ENCODE data around the gene BSCL2.
A peak's percentile ranks its signal among the peaks of the same experiment; 100 is the strongest.
"Not testable (repeated sequence)": the region's sequence is repeated elsewhere in the genome, so short reads cannot be mapped to it uniquely, and the experiment has no call there.

The BSCL2 gene

DNA sequence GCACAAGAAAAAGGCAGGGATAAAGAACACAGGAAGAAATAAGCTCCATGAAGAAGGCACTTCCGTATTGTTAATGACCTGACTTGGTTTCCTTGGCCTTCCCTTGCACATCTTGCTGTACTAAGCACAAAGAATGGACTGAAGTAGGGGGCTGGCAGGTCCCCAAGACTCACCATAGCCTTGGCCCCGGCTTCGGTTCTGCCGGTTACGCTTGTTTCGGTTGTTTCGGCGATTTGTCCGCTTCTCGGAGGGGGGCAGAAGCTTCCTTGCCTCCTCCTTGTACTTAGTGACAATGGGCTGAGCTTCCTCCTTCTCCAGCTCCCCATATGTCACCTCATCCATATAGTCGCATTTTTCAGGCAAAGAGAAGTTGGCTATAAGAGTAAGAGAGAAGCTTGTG, 9.6 kb upstream of the BSCL2 start:
- DNase-seq: no peak

GRCh38 chr11:62716206-62716605, 9.0 kb upstream of the BSCL2 start:
- no peak for DNase-seq

DNA sequence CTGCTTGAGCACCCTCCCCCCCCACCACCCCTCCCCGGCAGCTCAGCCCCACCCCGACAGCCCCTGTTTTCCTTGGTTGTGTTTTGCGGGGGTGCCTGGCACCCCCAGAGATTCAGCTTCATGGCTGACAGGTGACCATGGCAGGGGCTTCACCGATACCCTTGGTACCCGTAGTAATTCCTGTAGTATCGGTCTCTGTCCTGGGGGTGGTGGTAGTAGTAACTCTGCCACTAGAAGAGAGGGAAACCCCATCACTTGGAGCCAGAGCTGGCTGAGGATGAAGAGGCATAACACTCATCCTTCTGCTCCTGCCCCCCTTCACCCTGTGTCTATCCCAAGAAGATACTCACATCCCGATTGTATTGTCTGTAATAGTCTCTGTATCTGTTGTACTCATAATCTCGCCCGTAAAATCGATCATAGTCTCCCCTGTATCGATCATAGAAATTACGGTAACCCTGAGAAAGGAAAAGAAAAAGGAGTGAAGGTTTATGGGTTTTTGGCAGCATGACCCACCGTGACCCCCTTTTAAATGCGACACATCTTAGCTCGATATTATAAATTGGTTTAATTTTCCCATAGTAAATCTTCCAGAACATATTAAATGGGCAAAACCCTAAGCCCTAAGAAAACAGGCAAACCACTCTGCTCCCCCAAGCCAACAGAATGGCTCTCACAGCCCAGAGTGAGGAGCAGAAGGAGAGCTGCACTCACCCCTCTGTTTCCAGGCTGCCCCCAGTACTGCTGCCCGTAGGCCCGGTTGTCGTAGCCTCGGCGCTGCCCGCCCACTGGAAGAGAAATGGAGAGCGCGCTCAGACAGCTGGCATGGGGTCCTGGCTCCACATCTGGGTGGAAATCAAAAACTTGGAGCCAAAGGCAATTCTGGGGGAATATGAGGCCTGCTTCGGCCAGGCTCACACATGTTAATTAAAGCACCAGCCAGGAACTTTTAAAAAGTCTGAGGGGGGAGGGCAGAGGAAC, 8.2 kb upstream of the BSCL2 start:
- no peak for DNase-seq

DNA sequence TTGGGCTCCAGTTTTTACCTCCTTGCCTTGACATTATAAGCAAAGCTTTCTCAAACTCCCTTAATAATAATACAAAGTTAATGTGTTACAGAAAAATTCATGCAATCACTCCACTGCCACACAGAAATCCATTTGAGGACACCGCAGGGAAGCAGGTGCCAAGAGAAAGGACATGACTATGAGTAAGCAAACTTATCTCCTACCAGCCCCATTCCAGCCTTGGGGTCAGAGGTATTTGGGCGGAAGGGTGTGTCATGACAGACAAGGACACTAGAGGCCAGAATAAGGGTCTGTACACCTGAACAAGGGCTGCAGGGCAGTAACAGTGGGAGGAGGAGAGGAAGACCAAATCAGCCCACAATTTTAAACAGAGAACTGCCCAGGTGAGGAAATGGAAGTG, 6.1 kb upstream of the BSCL2 start:
- DNase-seq: no peak

DNA sequence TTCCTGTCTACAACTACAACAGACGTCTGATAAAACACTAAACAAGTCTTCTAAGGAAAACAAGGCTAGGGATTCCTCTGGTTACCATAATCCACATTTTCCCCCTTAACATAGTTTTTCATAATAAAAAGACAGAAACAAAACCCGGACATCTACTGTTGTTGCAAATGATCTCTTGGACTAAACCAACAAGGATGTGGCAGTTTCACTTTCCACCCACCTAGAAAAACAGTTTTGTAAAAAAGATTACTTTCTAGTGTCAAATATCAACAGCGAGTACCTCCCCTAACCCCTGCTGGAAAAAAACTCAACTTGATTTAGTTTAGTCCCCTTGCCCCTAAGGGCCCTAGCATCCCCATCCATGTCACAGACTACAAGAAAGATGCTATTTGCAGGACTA, 5.6 kb upstream of the BSCL2 start:
- DNase-seq: no peak

DNA sequence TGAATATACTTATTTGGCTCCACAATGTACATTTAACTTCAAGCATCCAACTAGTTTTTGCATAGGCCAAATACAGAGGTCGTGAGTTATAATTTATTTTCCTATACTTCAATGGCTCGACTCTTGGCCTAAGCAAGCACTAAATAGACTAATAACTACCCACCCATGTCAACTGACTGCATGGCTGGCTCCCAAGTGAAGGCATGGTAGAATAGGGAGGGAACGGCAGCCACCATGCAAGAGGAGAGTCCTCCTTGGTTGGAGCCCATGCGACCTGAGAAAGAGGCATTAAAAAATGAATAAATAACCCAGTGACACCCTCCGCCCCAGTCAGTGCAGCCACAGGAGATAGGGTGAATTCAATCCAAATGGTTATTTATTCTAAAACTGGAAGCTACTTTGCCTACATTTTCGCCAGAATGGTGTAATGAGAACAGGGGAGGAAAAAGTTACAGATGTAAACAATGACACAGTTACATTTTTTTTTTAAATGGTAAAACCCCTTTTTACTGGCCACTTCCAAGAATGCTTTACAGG, 5.1 kb upstream of the BSCL2 start:
- no peak for DNase-seq

- no peak for DNase-seq
Observed at GRCh38 chr11:62710001-62710345, 2.7 kb upstream of the BSCL2 start.

GRCh38 chr11:62709247-62710000, 2.2 kb upstream of the BSCL2 start:
- no peak for DNase-seq

- no peak for DNase-seq
Observed at GRCh38 chr11:62708793-62709192, 1.6 kb upstream of the BSCL2 start.

DNA sequence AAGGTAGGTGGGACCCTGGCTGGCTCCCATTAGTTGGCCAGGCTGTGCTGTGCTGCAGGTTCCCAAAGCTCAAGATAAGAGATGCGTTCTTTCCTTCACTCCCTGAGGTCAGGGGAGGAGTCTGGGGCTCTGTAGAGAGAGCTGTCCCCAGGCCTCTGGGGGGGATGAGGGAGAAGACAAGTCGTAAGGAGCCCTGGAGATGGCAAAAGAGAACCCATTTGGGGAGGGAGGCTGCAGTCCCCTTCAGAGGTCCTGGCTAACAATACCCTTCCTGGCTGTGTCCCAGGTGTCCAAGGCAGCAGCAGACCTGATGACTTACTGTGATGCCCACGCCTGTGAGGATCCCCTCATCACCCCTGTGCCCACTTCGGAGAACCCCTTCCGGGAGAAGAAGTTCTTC, 1.2 kb upstream of the BSCL2 start:
- DNase-seq: no peak

GRCh38 chr11:62706850-62707247, 375 bp downstream of the BSCL2 start:
- no peak for DNase-seq

GRCh38 chr11:62705880-62706849, 1.1 kb downstream of the BSCL2 start:
- DNase-seq: peak; percentile 71

- DNase-seq: no peak
Observed at GRCh38 chr11:62705413-62705812, 1.8 kb downstream of the BSCL2 start.

DNA sequence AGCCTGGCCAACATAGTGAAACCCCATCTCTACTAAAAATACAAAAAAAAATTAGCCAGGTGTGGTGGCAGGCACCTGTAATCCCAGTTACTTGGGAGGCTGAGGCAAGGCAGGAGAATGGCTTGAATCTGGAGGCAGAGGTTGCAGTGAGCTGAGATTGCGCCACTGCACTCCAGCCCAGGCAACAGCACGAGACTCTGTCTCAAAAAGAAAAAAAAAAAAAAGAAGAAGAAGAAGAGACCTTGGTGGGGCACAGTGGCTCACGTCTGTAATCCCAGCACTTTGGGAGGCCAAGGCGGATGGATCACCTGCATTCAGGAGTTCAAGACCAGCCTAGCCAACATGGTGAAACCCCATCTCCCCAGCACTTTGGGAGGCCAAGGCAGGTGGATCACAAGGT, 3.3 kb downstream of the BSCL2 start:
- DNase-seq: not testable (repeated sequence)

- DNase-seq: no peak
Observed at GRCh38 chr11:62702246-62702645, 5.0 kb downstream of the BSCL2 start.

- no peak for DNase-seq
Observed at GRCh38 chr11:62694455-62695167, 12.6 kb downstream of the BSCL2 start.

DNA sequence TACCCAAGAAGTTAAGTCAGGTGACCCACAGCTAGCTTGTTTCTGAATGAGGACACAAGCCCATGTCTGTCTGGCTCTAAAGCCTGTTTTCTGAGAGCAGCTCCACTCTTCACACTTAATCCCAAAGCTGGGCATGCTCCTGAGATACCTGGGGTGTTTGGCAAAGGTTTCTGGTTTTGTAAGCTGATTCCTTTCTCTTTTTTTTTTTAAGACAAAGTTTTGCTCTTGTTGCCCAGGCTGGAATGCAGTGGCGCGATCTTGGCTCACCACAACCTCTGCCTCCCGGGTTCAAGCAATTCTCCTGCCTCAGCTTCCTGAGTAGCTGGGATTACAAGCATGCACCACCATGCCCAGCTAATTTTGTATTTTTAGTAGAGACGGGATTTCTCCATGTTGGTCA, 13.6 kb downstream of the BSCL2 start:
- not testable (repeated sequence) for DNase-seq

- DNase-seq: no peak
Observed at GRCh38 chr11:62689421-62690183, 17.6 kb downstream of the BSCL2 start, which contains the start of gene LRRN4CL. TSS of gene LRRN4CL (minus strand) at chr11:62689530. CDS start at chr11:62688508, 1,022 bp downstream.

DNA sequence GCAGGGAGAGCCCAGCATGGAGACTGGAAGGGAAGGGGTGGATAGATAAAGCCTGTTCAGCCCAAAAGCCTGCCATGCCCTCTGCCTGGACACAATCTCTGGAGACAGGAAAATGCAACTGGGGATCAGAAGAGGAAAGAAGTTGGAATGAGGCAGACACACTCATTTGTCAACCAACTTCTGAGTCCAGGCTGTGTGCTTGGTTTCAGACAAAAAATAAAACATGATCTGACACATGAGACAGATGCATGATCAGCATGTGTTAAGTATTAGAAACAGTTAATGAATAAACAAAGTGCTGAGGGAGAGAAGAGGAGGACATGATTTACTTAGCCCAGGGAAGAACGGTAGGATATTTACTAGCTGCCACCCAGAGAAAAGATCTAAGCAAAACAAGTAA, 18.7 kb downstream of the BSCL2 start:
- no peak for DNase-seq

- no peak for DNase-seq
Observed at GRCh38 chr11:62687508-62688396, 19.5 kb downstream of the BSCL2 start.
